ENCODE results near the gene CD40.

DNA sequence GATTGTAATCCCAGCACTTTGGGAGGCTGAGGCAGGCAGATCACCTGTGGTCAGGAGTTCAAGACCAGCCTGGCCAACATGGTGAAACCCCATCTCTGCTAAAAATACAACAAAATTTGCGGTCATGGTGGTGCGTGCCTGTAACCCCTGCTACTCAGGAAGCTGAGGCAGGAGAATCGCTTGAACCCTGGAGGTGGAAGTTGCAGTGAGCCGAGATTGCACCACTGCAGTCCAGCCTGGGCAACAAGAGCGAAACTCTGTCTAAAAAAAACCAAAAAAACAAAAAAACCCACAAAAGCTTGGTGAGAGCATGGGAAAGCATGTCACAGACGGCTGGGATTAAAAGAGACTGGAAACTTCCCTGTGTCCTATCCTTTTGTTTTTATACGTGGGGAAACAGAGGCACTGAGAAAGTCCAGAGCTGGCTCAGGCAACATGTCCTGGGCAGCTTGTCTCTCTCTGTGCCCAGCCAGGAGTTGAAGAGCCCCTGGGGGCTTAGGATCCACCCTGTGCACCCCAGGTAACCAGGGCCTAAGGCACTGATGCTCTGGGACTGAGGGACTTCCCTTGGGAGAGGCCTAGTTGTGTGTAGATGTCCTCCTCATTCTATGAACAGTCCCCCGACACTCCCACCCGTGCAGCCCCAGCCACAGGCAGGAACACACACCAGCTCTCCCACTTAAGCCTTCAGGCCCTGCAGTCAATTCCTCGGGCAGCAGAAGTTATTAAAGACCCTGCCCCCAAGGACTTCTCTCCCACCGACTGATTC is 16.0 kb downstream of the CD40 start:
- TF ChIP-seq TAF1 (IDR thresholded peaks at IDR 0.05; ENCODE audit: low read depth, low read length) (no peak), SP1 (IDR thresholded peaks at IDR 0.05; ENCODE audit: low read depth, low read length) (no peak), JUN (IDR thresholded peaks at IDR 0.05; ENCODE audit: low read depth, low read length) (no peak), POLR2A (IDR thresholded peaks at IDR 0.05; ENCODE audit: control extremely low read depth in 1 of 2, low read depth in 2 of 2, low read length in 2 of 2) (no peak), BRCA1 (IDR thresholded peaks at IDR 0.05; ENCODE audit: low read depth, low read length) (no peak), BCL11A (IDR thresholded peaks at IDR 0.05; ENCODE audit: low read depth in 2 of 2, low read length in 2 of 2) (no peak), SIN3A (conservative IDR thresholded peaks at IDR 0.05 in 1 of 2, IDR thresholded peaks at IDR 0.05 in 1 of 2; ENCODE audit: low read depth in 1 of 2, low read length in 2 of 2) (no peak), PHF8 (conservative IDR thresholded peaks at IDR 0.05; ENCODE audit: low read depth, low read length) (no peak), YY1 (IDR thresholded peaks at IDR 0.05; ENCODE audit: low read depth, low read length) (no peak)
- TF ChIP-seq, protein P1, sequence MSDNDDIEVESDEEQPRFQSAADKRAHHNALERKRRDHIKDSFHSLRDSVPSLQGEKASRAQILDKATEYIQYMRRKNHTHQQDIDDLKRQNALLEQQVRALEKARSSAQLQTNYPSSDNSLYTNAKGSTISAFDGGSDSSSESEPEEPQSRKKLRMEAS (IDR thresholded peaks at IDR 0.05), result no peak
- TF ChIP-seq, protein P2, sequence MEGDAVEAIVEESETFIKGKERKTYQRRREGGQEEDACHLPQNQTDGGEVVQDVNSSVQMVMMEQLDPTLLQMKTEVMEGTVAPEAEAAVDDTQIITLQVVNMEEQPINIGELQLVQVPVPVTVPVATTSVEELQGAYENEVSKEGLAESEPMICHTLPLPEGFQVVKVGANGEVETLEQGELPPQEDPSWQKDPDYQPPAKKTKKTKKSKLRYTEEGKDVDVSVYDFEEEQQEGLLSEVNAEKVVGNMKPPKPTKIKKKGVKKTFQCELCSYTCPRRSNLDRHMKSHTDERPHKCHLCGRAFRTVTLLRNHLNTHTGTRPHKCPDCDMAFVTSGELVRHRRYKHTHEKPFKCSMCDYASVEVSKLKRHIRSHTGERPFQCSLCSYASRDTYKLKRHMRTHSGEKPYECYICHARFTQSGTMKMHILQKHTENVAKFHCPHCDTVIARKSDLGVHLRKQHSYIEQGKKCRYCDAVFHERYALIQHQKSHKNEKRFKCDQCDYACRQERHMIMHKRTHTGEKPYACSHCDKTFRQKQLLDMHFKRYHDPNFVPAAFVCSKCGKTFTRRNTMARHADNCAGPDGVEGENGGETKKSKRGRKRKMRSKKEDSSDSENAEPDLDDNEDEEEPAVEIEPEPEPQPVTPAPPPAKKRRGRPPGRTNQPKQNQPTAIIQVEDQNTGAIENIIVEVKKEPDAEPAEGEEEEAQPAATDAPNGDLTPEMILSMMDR (IDR thresholded peaks at IDR 0.05; ENCODE audit: control extremely low read depth in 1 of 3, insufficient read depth in 1 of 3, low read depth in 1 of 3, low read length in 3 of 3), result no peak

All from H1 (cell line).